ENCODE data around the gene DENND4A. TPM values are rescaled to one million over a fixed set of nuclear protein-coding genes. Genes with fewer than 3 reads are reported as not detected.

Gene DENND4A
- total and polyA plus RNA-seq, 2 donors (not counting 1 experiment from before 2014, with no cell fraction given), result 24.4 to 103 TPM

GRCh38 chr15:65610871-65611718 lies 181.0 kb downstream of the DENND4A start, which contains the start of gene INTS14:
Gene INTS14 (minus strand): TSS chr15:65611131. CDS start chr15:65607380, 3,751 bp downstream.
- Histone ChIP-seq H3K4me3 (ENCODE audit: control extremely low read depth in 1 of 5, extremely low read depth in 1 of 5, insufficient read depth in 1 of 5, low read depth in 2 of 5, low read length in 4 of 5) (peak within 1 kb of the TSS; percentile 61 to 90 (median 85)), H4K20me1 (ENCODE audit: control insufficient read depth, insufficient read depth, low read length, poor library complexity, severe bottlenecking) (no peaks in the 10 kb centered on the region), H3K36me3 (replicated peaks in 1 of 2; ENCODE audit: control extremely low read depth in 1 of 2, control insufficient read depth in 1 of 2, extremely low read depth in 1 of 2, insufficient read depth in 2 of 2, low read length in 1 of 2) (no peaks in the 10 kb centered on the region), H3K27ac (ENCODE audit: low read length in 2 of 2) (peak within 1 kb of the TSS; percentile 78 to 95), H3K9me3 (ENCODE audit: control extremely low read depth in 1 of 3, control insufficient read depth in 2 of 3, insufficient read depth in 1 of 3, low read length in 2 of 3) (no peaks in the 10 kb centered on the region), H3K79me2 (ENCODE audit: control insufficient read depth, insufficient read depth, low read length) (peaks cover 8% of the 10 kb centered on the region), H3K4me2 (replicated peaks; ENCODE audit: low read depth, low read length, poor library complexity, severe bottlenecking) (peak within 1 kb of the TSS; percentile 76), H3K27me3 (replicated peaks in 1 of 4; ENCODE audit: control extremely low read depth in 1 of 4, control insufficient read depth in 3 of 4, insufficient read depth in 4 of 4, low read length in 3 of 4) (no peaks in the 10 kb centered on the region), H3K9ac (ENCODE audit: low read length) (peak within 1 kb of the TSS; percentile 89), H2AFZ (ENCODE audit: insufficient read depth, low read depth, low read length, poor library complexity, severe bottlenecking) (peak within 1 kb of the TSS; percentile 93), H3K4me1 (ENCODE audit: control insufficient read depth in 2 of 2, insufficient read depth in 2 of 2, low read length in 2 of 2) (peaks cover 17 to 21% of the 10 kb centered on the region in 2 donors)
- no peaks in the 10 kb centered on the region for H3K9me3 Mint-ChIP-seq (ENCODE audit: insufficient read depth)
- H3K4me3 Mint-ChIP-seq, result peak within 1 kb of the TSS; percentile 99
- intact Hi-C loops (cut with micrococcal nuclease), result loop anchor here (1.0 kb wide), 3 partner anchors 94 to 258 kb away; partner anchors contain the start of genes DPP8 and RAB11A
- peak within 1 kb of the TSS; percentile 98 for H3K27ac Mint-ChIP-seq
- ATAC-seq (ENCODE audit: low read depth) (peak; percentile 97), DNase-seq (peak; percentile 93)
- WGBS (ENCODE audit: insufficient coverage), result under 1% methylated on average over 64 of the region's 64 CpGs
- ChIA-PET CTCF (interaction anchor here (0.6 to 2.6 kb wide), 9 partner anchors 13 to 677 kb away, joined by 3 to 9 read pairs (median 3); partner anchors contain the start of gene RAB11A), POLR2A (interaction anchor here (0.5 to 1.2 kb wide), 3 partner anchors 81 to 274 kb away, joined by 3 to 7 read pairs (median 4); partner anchors contain the start of gene RAB11A)
- TF ChIP-seq EZH2 (IDR thresholded peaks at IDR 0.05; ENCODE audit: borderline replicate concordance, insufficient read depth, low read depth, low read length, poor library complexity, severe bottlenecking), result no peak
- peak; percentile 59 for TF ChIP-seq CTCF (IDR thresholded peaks at IDR 0.05)
- H3K27me3 Mint-ChIP-seq, result no peaks in the 10 kb centered on the region
- peaks cover 38% of the 10 kb centered on the region for H3K4me1 Mint-ChIP-seq

Small RNAs within 50 kb of the gene (small RNA-seq; reads per million reads assigned to genes)
- gene MIR4511 (ENCODE audit: insufficient read length, low read depth, low replicate concordance), result not detected
- not detected for gene SNORD13E (ENCODE audit: insufficient read length, low read depth, low replicate concordance)

Other genes with a start within 250 kb of the DENND4A start
- gene INTS14, start 181.2 kb downstream of the DENND4A start, total RNA-seq, result 37.8 and 39.0 TPM in 2 replicates
- gene INTS14, start 181.2 kb downstream of the DENND4A start, polyA plus RNA-seq, result 19.3 and 25.0 TPM in 2 replicates
- 6.7 and 8.0 TPM in 2 replicates for gene SLC24A1, start 170.4 kb downstream of the DENND4A start, total RNA-seq
- 1.7 and 1.8 TPM in 2 replicates for gene SLC24A1, start 170.4 kb downstream of the DENND4A start, polyA plus RNA-seq
- 80.1 and 83.2 TPM in 2 replicates for gene RAB11A, start 77.2 kb upstream of the DENND4A start, total RNA-seq
- gene RAB11A, start 77.2 kb upstream of the DENND4A start, polyA plus RNA-seq, result 116 and 126 TPM in 2 replicates